ENCODE results near the gene DPYD.

GRCh38 chr1:97841338-97841737 lies 79.5 kb downstream of the DPYD start:
- TF ChIP-seq POLR2A (IDR thresholded peaks at IDR 0.05) (no peak), CTCF (IDR thresholded peaks at IDR 0.05) (no peak)
